SK-N-SH (cell line): Measurements from ENCODE around the gene SMAD2. TPM values are rescaled to one million over a fixed set of nuclear protein-coding genes. Genes with fewer than 3 reads are reported as not detected.

Source experiments
- CTCF ChIA-PET: fragments of 300-600, 350-600 bp; formaldehyde crosslinking; extraction: SDS; loops from one replicate; lab custom pipeline; 2021; lab: Yijun Ruan, JAX
- POLR2A ChIA-PET: fragments of 350-600 bp; sonication (Branson Sonifier 250); formaldehyde crosslinking; extraction: SDS; loops from one replicate; lab custom pipeline; 2020; ENCODE audit warnings: antibody characterized with exemption, inconsistent platforms; lab: Yijun Ruan, JAX
- DNase-seq: peaks from one replicate; pipeline ENCODE4 v3.0.0; 2012
- H2AFZ ChIP-seq: fragments of 200-600 bp; sonication (generic); 2 replicates; pipeline ENCODE4 v1.8.1; 2016; ENCODE audit warnings: antibody characterized with exemption, mild to moderate bottlenecking, low read depth
- H3F3A ChIP-seq: fragments of 200-600 bp; sonication (generic); replicated peaks from 2 replicates; pipeline ENCODE3; 2016; ENCODE audit warnings: antibody characterized with exemption, mild to moderate bottlenecking; ENCODE audit not compliant: insufficient read depth
- H3K27ac ChIP-seq, 2 experiments: fragments of 200-500 bp in 1 of 2; fragments of 200-600 bp in 1 of 2; sonication (Bioruptor generic) in 1 of 2; sonication (generic), shearing (Covaris generic) in 1 of 2; 2 replicates each; pipeline versions ENCODE4 v1.5.1 to v1.6.1; 2014 to 2016; ENCODE audit warnings: low read depth in 2 of 2, inconsistent platforms in 1 of 2, low read length in 1 of 2, mild to moderate bottlenecking in 1 of 2, mixed read lengths in 1 of 2
- H3K27me3 ChIP-seq: fragments of 200-600 bp; sonication (generic), shearing (Covaris generic); 2 replicates; pipeline ENCODE4 v1.6.1; 2016; ENCODE audit warnings: mixed run types; ENCODE audit not compliant: insufficient read depth
- H3K36me3 ChIP-seq, 2 experiments: fragments of 200-500 bp in 1 of 2; fragments of 200-600 bp in 1 of 2; sonication (Bioruptor generic) in 1 of 2; sonication (generic) in 1 of 2; replicated peaks in 1 of 2; 2 replicates each; pipeline versions ENCODE3 to v1.5.1; 2014 to 2016; ENCODE audit warnings: low read length in 1 of 2, mild to moderate bottlenecking in 1 of 2; ENCODE audit not compliant: insufficient read depth in 2 of 2, control insufficient read depth in 1 of 2
- H3K4me1 ChIP-seq, 2 experiments: fragments of 200-500 bp in 1 of 2; fragments of 200-600 bp in 1 of 2; sonication (Bioruptor generic) in 1 of 2; sonication (generic), shearing (Covaris generic) in 1 of 2; 2 replicates each; pipeline versions ENCODE4 v1.5.1 to v1.6.1; 2014 to 2016; ENCODE audit warnings: low read depth in 1 of 2, low read length in 1 of 2, mixed run types in 1 of 2; ENCODE audit not compliant: insufficient read depth in 2 of 2, control insufficient read depth in 1 of 2
- H3K4me2 ChIP-seq: fragments of 200-600 bp; sonication (generic), shearing (Covaris generic); 2 replicates; pipeline ENCODE4 v1.6.1; 2017; ENCODE audit warnings: mixed run types
- H3K4me3 ChIP-seq, 2 experiments: fragments of 200-500 bp in 1 of 2; fragments of 200-600 bp in 1 of 2; sonication (Bioruptor generic) in 1 of 2; sonication (generic), shearing (Covaris generic) in 1 of 2; 2 replicates each; pipeline versions ENCODE4 v1.5.1 to v1.8.1; 2014 to 2016; ENCODE audit warnings: low read depth in 2 of 2, inconsistent platforms in 1 of 2, low read length in 1 of 2, mild to moderate bottlenecking in 1 of 2, mixed read lengths in 1 of 2, moderate library complexity in 1 of 2
- H3K79me2 ChIP-seq: fragments of 200-600 bp; sonication (generic); 2 replicates; pipeline ENCODE4 v1.8.1; 2017; ENCODE audit warnings: mild to moderate bottlenecking; ENCODE audit not compliant: insufficient read depth
- H3K9ac ChIP-seq: fragments of 200-600 bp; sonication (generic); 2 replicates; pipeline ENCODE4 v1.6.1; 2017; ENCODE audit warnings: mixed run types
- H3K9me2 ChIP-seq: fragments of 200-600 bp; sonication (generic); 2 replicates; pipeline ENCODE4 v1.6.1; 2017; ENCODE audit warnings: mixed run types
- H3K9me3 ChIP-seq: fragments of 200-600 bp; sonication (generic); 2 replicates; pipeline ENCODE4 v1.6.1; 2017; ENCODE audit warnings: mixed run types, mild to moderate bottlenecking, moderate library complexity
- H4K20me1 ChIP-seq: fragments of 200-600 bp; sonication (generic); 2 replicates; pipeline ENCODE4 v1.6.1; 2017; ENCODE audit warnings: mild to moderate bottlenecking, mixed run types; ENCODE audit not compliant: insufficient read depth
- CHD2 ChIP-seq: fragments of 150-350 bp; IDR thresholded peaks from 2 replicates; pipeline ENCODE4 v1.6.1; 2018; ENCODE audit warnings: low read length; ENCODE audit not compliant: partially characterized antibody
- ELF1 ChIP-seq: IDR thresholded peaks from 2 replicates; pipeline ENCODE4 v1.4.0; 2012
- EP300 ChIP-seq, 2 experiments: IDR thresholded peaks; 2 replicates each; pipeline versions ENCODE4 v1.4.0 to v1.6.1; 2012; ENCODE audit warnings: borderline replicate concordance in 1 of 2, low read depth in 1 of 2, low read length in 1 of 2
- EZH2phosphoT487 ChIP-seq: fragments of 200-600 bp; sonication (generic); IDR thresholded peaks from 2 replicates; pipeline ENCODE4 v1.6.1; 2017; ENCODE audit warnings: low read depth, mixed run types, mild to moderate bottlenecking, antibody characterized with exemption, moderate library complexity, borderline replicate concordance
- FOSL2 ChIP-seq: IDR thresholded peaks from 2 replicates; pipeline ENCODE4 v1.4.0; 2012; ENCODE audit warnings: low read depth, mild to moderate bottlenecking, moderate library complexity, borderline replicate concordance
- FOXJ3 ChIP-seq: sonication (generic); formaldehyde crosslinking; IDR thresholded peaks from 2 replicates; pipeline ENCODE4 v1.5.1; 2020; ENCODE audit warnings: mild to moderate bottlenecking, missing genetic modification reagents
- GABPA ChIP-seq: IDR thresholded peaks from 2 replicates; pipeline ENCODE4 v1.4.0; 2012; ENCODE audit warnings: low read depth, mild to moderate bottlenecking
- GATA2 ChIP-seq: sonication (generic); formaldehyde crosslinking; IDR thresholded peaks from 2 replicates; pipeline ENCODE4 v1.5.0; 2020; ENCODE audit warnings: mild to moderate bottlenecking, missing genetic modification reagents
- JUND ChIP-seq: IDR thresholded peaks from 2 replicates; pipeline ENCODE4 v1.4.0; 2012
- MEF2A ChIP-seq: IDR thresholded peaks from 2 replicates; pipeline ENCODE4 v1.4.0; 2012; ENCODE audit warnings: low read depth, borderline replicate concordance
- MXI1 ChIP-seq: IDR thresholded peaks from 2 replicates; pipeline ENCODE4 v1.6.1; 2012; ENCODE audit warnings: mild to moderate bottlenecking, low read depth, low read length, improper control_type of control experiment
- NFIC ChIP-seq: IDR thresholded peaks from 2 replicates; pipeline ENCODE4 v1.4.0; 2012; ENCODE audit warnings: borderline replicate concordance
- NRF1 ChIP-seq: IDR thresholded peaks from 2 replicates; pipeline ENCODE4 v1.6.1; 2012; ENCODE audit warnings: low read depth, mild to moderate bottlenecking, low read length
- POLR2AphosphoS5 ChIP-seq: IDR thresholded peaks from 2 replicates; pipeline ENCODE4 v1.6.1; 2012; ENCODE audit warnings: low read depth, low read length
- SIN3A ChIP-seq: IDR thresholded peaks from 2 replicates; pipeline ENCODE4 v1.6.1; 2012; ENCODE audit warnings: low read depth, mild to moderate bottlenecking, low read length, moderate library complexity, borderline replicate concordance
- SMC3 ChIP-seq: IDR thresholded peaks from 2 replicates; pipeline ENCODE4 v1.6.1; 2012; ENCODE audit warnings: low read depth, low read length, improper control_type of control experiment
- TCF12 ChIP-seq: IDR thresholded peaks from 2 replicates; pipeline ENCODE4 v1.4.0; 2012
- TEAD4 ChIP-seq: IDR thresholded peaks from 2 replicates; pipeline ENCODE4 v1.4.0; 2012; ENCODE audit warnings: mild to moderate bottlenecking, borderline replicate concordance; ENCODE audit not compliant: insufficient read depth
- YY1 ChIP-seq: IDR thresholded peaks from 2 replicates; pipeline ENCODE4 v1.4.0; 2012; ENCODE audit warnings: low read depth, mild to moderate bottlenecking
- WGBS: methylation state at CpG from one replicate; pipeline ENCODE4 v1.1.6; 2017; ENCODE audit warnings: low lambda C conversion rate; 5-methylcytosine and 5-hydroxymethylcytosine counted together
- polyA plus RNA-seq, 3 experiments: library from polyadenylated mRNA; depleted of rRNA; stranded (reverse); fragments of >200 nt; gene quantifications; 2 replicates each; pipeline ENCODE4 v1.2.3, GENCODE V29; 2012
- TF ChIP-seq, protein P1 (sequence below): fragments of 150-350 bp; IDR thresholded peaks from 2 replicates; pipeline ENCODE4 v1.6.1; 2017; ENCODE audit warnings: antibody characterized with exemption, low read length, low read depth, borderline replicate concordance
- TF ChIP-seq, protein P2 (sequence below): IDR thresholded peaks from 2 replicates; pipeline ENCODE4 v1.6.1; 2012; ENCODE audit warnings: mild to moderate bottlenecking, low read depth, low read length, moderate library complexity
- TF ChIP-seq, protein P3 (sequence below): IDR thresholded peaks from 2 replicates; pipeline ENCODE4 v1.4.0; 2012; ENCODE audit warnings: low read depth, borderline replicate concordance
- TF ChIP-seq, protein P4 (sequence below): IDR thresholded peaks from 2 replicates; pipeline ENCODE4 v1.4.0; 2012; ENCODE audit warnings: low read depth, borderline replicate concordance
- TF ChIP-seq, protein P5 (sequence below): fragments of 150-350 bp; IDR thresholded peaks from 2 replicates; pipeline ENCODE4 v1.6.1; 2016; ENCODE audit warnings: mild to moderate bottlenecking, low read depth, low read length

Gene SMAD2
- polyA plus RNA-seq, 1 of the 3 experiments (the other 2 are of a cell fraction), result 36.3 TPM

DNA sequence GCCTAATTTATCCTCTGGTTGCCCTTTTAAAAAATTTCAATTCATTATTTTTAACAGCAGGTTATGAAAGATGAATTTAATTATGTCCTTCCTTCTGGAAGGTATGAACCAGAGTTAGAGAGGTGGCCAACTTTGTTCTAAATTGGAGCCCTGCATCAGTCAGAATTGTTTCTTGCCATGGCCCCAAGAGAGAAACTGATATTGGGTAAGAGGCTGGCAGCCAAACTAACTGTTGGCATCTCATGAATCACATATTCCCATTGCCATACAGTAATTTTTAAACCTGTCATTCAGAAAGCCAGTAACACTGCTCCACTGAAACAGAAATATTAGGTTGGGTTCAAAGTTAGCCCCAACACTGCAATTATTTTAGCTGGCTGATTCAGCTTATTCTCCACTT is 67.4 kb downstream of the SMAD2 start:
- CTCF ChIA-PET, result interaction anchor here (1.5 kb wide), 1 partner anchor 16 kb away, joined by 4 read pairs; no protein-coding TSS in a partner anchor
- H3K79me2 ChIP-seq, result peaks cover 5% of the 10 kb centered on the region; the same call in 1 of the 2 replicates
- POLR2A ChIA-PET, result no interaction called here

DNA sequence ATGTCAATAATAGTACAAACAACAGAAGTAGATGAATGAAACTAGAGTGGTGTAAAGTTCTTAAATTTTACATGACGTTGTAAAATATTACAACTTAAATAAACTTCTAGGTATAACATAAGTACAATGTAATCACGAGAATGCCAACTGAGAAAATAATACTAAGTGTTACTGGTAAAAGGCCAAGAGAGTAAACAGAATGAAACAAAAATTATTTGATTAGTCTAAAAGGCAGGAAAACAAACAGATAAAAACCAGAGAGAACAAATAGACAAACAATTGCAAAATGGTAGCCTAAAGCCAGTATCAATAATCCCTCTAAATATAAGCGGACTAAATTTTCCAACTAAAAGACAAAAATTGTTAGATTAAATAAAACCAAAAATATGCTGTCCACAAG is 71.9 kb downstream of the SMAD2 start:
- H3K4me3 ChIP-seq, result no peak overlapping the region
- no peaks in the 10 kb centered on the region for H4K20me1 ChIP-seq
- ChIA-PET POLR2A (no interaction called here), CTCF (no interaction called here)
- no peaks in the 10 kb centered on the region for H3K27me3 ChIP-seq
- H3F3A ChIP-seq, result peaks cover 18% of the 10 kb centered on the region
- no peak for TF ChIP-seq YY1
- no peak for TF ChIP-seq GATA2 (CRISPR knock-in tag)
- TF ChIP-seq NFIC, result no peak
- TF ChIP-seq SIN3A, result no peak
- TF ChIP-seq, protein P1, sequence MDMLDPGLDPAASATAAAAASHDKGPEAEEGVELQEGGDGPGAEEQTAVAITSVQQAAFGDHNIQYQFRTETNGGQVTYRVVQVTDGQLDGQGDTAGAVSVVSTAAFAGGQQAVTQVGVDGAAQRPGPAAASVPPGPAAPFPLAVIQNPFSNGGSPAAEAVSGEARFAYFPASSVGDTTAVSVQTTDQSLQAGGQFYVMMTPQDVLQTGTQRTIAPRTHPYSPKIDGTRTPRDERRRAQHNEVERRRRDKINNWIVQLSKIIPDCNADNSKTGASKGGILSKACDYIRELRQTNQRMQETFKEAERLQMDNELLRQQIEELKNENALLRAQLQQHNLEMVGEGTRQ, result no peak
- no peak for TF ChIP-seq TCF12
- no peak for TF ChIP-seq SMC3
- TF ChIP-seq, protein P2, sequence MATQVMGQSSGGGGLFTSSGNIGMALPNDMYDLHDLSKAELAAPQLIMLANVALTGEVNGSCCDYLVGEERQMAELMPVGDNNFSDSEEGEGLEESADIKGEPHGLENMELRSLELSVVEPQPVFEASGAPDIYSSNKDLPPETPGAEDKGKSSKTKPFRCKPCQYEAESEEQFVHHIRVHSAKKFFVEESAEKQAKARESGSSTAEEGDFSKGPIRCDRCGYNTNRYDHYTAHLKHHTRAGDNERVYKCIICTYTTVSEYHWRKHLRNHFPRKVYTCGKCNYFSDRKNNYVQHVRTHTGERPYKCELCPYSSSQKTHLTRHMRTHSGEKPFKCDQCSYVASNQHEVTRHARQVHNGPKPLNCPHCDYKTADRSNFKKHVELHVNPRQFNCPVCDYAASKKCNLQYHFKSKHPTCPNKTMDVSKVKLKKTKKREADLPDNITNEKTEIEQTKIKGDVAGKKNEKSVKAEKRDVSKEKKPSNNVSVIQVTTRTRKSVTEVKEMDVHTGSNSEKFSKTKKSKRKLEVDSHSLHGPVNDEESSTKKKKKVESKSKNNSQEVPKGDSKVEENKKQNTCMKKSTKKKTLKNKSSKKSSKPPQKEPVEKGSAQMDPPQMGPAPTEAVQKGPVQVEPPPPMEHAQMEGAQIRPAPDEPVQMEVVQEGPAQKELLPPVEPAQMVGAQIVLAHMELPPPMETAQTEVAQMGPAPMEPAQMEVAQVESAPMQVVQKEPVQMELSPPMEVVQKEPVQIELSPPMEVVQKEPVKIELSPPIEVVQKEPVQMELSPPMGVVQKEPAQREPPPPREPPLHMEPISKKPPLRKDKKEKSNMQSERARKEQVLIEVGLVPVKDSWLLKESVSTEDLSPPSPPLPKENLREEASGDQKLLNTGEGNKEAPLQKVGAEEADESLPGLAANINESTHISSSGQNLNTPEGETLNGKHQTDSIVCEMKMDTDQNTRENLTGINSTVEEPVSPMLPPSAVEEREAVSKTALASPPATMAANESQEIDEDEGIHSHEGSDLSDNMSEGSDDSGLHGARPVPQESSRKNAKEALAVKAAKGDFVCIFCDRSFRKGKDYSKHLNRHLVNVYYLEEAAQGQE, result no peak
- no peak for TF ChIP-seq CHD2
- H3K9me3 ChIP-seq, result peaks cover 25% of the 10 kb centered on the region
- H3K4me1 ChIP-seq, result no peaks in the 10 kb centered on the region
- no peak overlapping the region for H3K27ac ChIP-seq
- H3K4me2 ChIP-seq, result no peak overlapping the region
- no peaks in the 10 kb centered on the region for H3K9me2 ChIP-seq
- no peak overlapping the region for H2AFZ ChIP-seq
- no peak for DNase-seq
- H3K9ac ChIP-seq, result no peak overlapping the region
- H3K79me2 ChIP-seq, result peaks cover 4% of the 10 kb centered on the region; the same call in 1 of the 2 replicates
- H3K36me3 ChIP-seq, result peaks cover 56 to 81% of the 10 kb centered on the region in 2 experiments
- 98% methylated on average over 3 of the region's 3 CpGs for WGBS

More for the DNA sequence above, 67.4 kb downstream of the SMAD2 start:
- Histone ChIP-seq H2AFZ (no peak overlapping the region), H3K4me2 (no peak overlapping the region), H3K9me3 (peaks cover 15% of the 10 kb centered on the region), H3F3A (peaks cover 4% of the 10 kb centered on the region), H3K27me3 (no peaks in the 10 kb centered on the region), H3K4me3 (no peak overlapping the region), H3K27ac (no peak overlapping the region), H3K9me2 (no peaks in the 10 kb centered on the region), H3K36me3 (peaks cover 63 to 78% of the 10 kb centered on the region in 2 experiments), H4K20me1 (no peaks in the 10 kb centered on the region), H3K4me1 (no peaks in the 10 kb centered on the region), H3K9ac (no peak overlapping the region)
- TF ChIP-seq EZH2phosphoT487 (no peak), EP300 (IDR thresholded peaks at IDR 0.05; ENCODE audit: borderline replicate concordance in 1 of 2, low read depth in 1 of 2, low read length in 1 of 2) (no peak), ELF1 (no peak), NFIC (no peak), JUND (no peak), FOXJ3 (CRISPR knock-in tag) (no peak), GATA2 (CRISPR knock-in tag) (no peak), TEAD4 (no peak), POLR2AphosphoS5 (no peak), NRF1 (no peak), GABPA (no peak), SMC3 (no peak), MEF2A (no peak), FOSL2 (no peak), MXI1 (no peak)
- TF ChIP-seq, protein P3, sequence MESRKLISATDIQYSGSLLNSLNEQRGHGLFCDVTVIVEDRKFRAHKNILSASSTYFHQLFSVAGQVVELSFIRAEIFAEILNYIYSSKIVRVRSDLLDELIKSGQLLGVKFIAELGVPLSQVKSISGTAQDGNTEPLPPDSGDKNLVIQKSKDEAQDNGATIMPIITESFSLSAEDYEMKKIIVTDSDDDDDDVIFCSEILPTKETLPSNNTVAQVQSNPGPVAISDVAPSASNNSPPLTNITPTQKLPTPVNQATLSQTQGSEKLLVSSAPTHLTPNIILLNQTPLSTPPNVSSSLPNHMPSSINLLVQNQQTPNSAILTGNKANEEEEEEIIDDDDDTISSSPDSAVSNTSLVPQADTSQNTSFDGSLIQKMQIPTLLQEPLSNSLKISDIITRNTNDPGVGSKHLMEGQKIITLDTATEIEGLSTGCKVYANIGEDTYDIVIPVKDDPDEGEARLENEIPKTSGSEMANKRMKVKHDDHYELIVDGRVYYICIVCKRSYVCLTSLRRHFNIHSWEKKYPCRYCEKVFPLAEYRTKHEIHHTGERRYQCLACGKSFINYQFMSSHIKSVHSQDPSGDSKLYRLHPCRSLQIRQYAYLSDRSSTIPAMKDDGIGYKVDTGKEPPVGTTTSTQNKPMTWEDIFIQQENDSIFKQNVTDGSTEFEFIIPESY, result no peak
- TF ChIP-seq, protein P4, sequence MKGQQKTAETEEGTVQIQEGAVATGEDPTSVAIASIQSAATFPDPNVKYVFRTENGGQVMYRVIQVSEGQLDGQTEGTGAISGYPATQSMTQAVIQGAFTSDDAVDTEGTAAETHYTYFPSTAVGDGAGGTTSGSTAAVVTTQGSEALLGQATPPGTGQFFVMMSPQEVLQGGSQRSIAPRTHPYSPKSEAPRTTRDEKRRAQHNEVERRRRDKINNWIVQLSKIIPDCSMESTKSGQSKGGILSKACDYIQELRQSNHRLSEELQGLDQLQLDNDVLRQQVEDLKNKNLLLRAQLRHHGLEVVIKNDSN, result no peak
- TF ChIP-seq, protein P5, sequence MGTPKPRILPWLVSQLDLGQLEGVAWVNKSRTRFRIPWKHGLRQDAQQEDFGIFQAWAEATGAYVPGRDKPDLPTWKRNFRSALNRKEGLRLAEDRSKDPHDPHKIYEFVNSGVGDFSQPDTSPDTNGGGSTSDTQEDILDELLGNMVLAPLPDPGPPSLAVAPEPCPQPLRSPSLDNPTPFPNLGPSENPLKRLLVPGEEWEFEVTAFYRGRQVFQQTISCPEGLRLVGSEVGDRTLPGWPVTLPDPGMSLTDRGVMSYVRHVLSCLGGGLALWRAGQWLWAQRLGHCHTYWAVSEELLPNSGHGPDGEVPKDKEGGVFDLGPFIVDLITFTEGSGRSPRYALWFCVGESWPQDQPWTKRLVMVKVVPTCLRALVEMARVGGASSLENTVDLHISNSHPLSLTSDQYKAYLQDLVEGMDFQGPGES, result no peak
- DNase-seq, result no peak
